ENCODE data around the gene FASTKD2. TPM values are rescaled to one million over a fixed set of nuclear protein-coding genes. Genes with fewer than 3 reads are reported as not detected.

FASTKD2 gene
- total and polyA plus RNA-seq, 2 donors (not counting 3 experiments of a cell fraction or from before 2014, with no cell fraction given), result 20.6 to 22.6 TPM

GRCh38 chr2:206736935-206737334 lies 28.5 kb upstream of the FASTKD2 start:
- intact Hi-C loops (cut with micrococcal nuclease) (no loop called here), dilution Hi-C loops (cut with MboI; ENCODE audit: extremely low pct_ligation_motif_present, low sequenced_read_pairs) (no loop called here)
- BruUV-seq (replicated peaks), result no TSS peak
- Histone ChIP-seq H3K4me1 (ENCODE audit: control insufficient read depth, extremely low read depth, insufficient read depth, low read length) (no peaks in the 10 kb centered on the region), H3K4me2 (ENCODE audit: insufficient read depth, low read length) (no peak overlapping the region), H3K9ac (replicated peaks; ENCODE audit: extremely low read depth, insufficient read depth, low read length) (no peak overlapping the region), H3K9me3 (replicated peaks; ENCODE audit: control insufficient read depth, insufficient read depth, low read length) (no peaks in the 10 kb centered on the region), H3K79me2 (ENCODE audit: control insufficient read depth, insufficient read depth, low read length) (no peaks in the 10 kb centered on the region), H3K27ac (ENCODE audit: insufficient read depth, low read depth, low read length) (no peak overlapping the region), H2AFZ (ENCODE audit: low read depth, low read length) (no peak overlapping the region), H3K9me1 (replicated peaks; ENCODE audit: control insufficient read depth, extremely low read depth, insufficient read depth, low read length) (no peaks in the 10 kb centered on the region), H4K20me1 (replicated peaks; ENCODE audit: control insufficient read depth, extremely low read depth, insufficient read depth, low read length) (no peaks in the 10 kb centered on the region), H3K27me3 (ENCODE audit: control insufficient read depth in 2 of 2, insufficient read depth in 2 of 2, low read length in 2 of 2) (peaks cover 0 to under 1% of the 10 kb centered on the region in 2 experiments), H3K4me3 (replicated peaks in 1 of 3; ENCODE audit: insufficient read depth in 1 of 3, low read depth in 1 of 3, low read length in 3 of 3) (no peak overlapping the region), H3K36me3 (ENCODE audit: control insufficient read depth in 2 of 2, extremely low read depth in 1 of 2, insufficient read depth in 2 of 2, low read length in 2 of 2) (no peaks in the 10 kb centered on the region)
- FAIRE-seq (no peak), DNase-seq (ENCODE audit: low read depth, low spot score) (no peak)
- TF ChIP-seq GATA2 (IDR thresholded peaks at IDR 0.05; ENCODE audit: insufficient read depth, insufficient read length, low read depth, low read length), result no peak
- TF ChIP-seq MAX (IDR thresholded peaks at IDR 0.05; ENCODE audit: insufficient read depth, insufficient read length), result no peak
- no peak for TF ChIP-seq JUN (IDR thresholded peaks at IDR 0.05; ENCODE audit: borderline replicate concordance, insufficient read depth, insufficient read length, low read depth)
- TF ChIP-seq CTCF (IDR thresholded peaks at IDR 0.05; ENCODE audit: extremely low read depth in 1 of 2, insufficient read depth in 1 of 2, low read depth in 1 of 2, low read length in 2 of 2), result no peak
- TF ChIP-seq POLR2A (IDR thresholded peaks at IDR 0.05; ENCODE audit: low read depth, low read length), result no peak
- TF ChIP-seq FOS (IDR thresholded peaks at IDR 0.05; ENCODE audit: borderline replicate concordance, insufficient read depth, low read length), result no peak
- TF ChIP-seq MYC (IDR thresholded peaks at IDR 0.05; ENCODE audit: low read depth, low read length), result no peak
- CTCF ChIA-PET, result interaction anchor here (1.4 kb wide), 1 partner anchor 20 kb away, joined by 4 read pairs; no protein-coding TSS in a partner anchor
- POLR2A ChIA-PET, result no interaction called here

Data from endothelial cell of umbilical vein (primary cell).